PC-9 (cell line): ENCODE measurements around the gene SCN8A.

Experiments used
- EZH2 ChIP-seq: fragments of 200-600 bp; sonication (generic); IDR thresholded peaks from 2 replicates; pipeline ENCODE4 v1.8.0; 2017; ENCODE audit warnings: antibody characterized with exemption, low read depth
- TF ChIP-seq, protein P1 (sequence below): fragments of 200-600 bp; sonication (generic); conservative IDR thresholded peaks from 2 replicates; pipeline ENCODE4 v1.6.1; 2017; ENCODE audit warnings: mixed run types, antibody characterized with exemption, mild to moderate bottlenecking, moderate library complexity

GRCh38 chr12:51826881-51827280 is 235.8 kb downstream of the SCN8A start:
- TF ChIP-seq, protein P1, sequence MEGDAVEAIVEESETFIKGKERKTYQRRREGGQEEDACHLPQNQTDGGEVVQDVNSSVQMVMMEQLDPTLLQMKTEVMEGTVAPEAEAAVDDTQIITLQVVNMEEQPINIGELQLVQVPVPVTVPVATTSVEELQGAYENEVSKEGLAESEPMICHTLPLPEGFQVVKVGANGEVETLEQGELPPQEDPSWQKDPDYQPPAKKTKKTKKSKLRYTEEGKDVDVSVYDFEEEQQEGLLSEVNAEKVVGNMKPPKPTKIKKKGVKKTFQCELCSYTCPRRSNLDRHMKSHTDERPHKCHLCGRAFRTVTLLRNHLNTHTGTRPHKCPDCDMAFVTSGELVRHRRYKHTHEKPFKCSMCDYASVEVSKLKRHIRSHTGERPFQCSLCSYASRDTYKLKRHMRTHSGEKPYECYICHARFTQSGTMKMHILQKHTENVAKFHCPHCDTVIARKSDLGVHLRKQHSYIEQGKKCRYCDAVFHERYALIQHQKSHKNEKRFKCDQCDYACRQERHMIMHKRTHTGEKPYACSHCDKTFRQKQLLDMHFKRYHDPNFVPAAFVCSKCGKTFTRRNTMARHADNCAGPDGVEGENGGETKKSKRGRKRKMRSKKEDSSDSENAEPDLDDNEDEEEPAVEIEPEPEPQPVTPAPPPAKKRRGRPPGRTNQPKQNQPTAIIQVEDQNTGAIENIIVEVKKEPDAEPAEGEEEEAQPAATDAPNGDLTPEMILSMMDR = no peak
- TF ChIP-seq EZH2 = no peak
